Effector CD4-positive, alpha-beta T cell (primary cell): Measurements from ENCODE around the gene STK32A.
"Not testable (repeated sequence)": the region's sequence is repeated elsewhere in the genome, so short reads cannot be mapped to it uniquely, and the experiment has no call there.

Experiments
- DNase-seq: peaks from one replicate; pipeline ENCODE4 v3.0.0-alpha.2; 2020

Gene STK32A

DNA sequence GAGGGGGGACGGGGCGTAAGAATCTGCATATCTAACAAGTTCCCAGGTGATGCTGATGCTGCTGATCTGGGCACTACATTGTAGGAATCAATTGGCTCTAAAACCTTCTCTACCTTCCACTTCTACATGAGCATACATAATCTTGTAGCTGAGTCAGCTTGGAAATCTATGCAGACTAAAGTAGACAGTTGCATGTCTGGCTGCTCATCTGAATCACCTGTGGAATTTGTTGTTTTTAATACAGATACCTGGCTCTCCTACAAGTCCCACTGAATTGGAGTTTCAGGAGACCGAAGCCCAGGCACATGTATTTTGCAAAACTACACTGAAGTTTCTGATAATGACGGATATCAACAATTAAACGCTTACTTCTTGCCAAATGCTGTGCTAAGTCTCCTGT, 113.6 kb downstream of the STK32A start:
- no peak for DNase-seq

GRCh38 chr5:147349241-147349640, 114.4 kb downstream of the STK32A start:
- no peak for DNase-seq

DNA sequence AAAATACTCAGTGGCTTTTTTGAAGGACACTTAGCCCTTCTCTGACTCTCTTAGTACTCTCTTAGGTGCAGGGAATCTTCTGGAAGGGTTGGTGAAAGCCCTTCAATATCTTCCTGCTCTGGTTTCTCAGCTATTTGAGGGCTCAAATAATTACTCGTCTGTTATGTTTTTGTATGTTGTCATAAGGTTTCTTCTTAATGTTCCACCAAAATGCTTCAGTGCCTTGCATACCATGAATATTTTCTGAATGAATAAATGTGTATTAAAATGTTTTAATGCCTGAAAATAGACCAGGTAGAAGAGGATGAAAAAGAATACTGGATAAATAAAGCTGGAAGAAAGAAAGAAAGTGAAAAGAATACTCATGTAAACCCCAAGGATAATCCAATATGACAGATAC, 124.3 kb downstream of the STK32A start:
- no peak for DNase-seq

DNA sequence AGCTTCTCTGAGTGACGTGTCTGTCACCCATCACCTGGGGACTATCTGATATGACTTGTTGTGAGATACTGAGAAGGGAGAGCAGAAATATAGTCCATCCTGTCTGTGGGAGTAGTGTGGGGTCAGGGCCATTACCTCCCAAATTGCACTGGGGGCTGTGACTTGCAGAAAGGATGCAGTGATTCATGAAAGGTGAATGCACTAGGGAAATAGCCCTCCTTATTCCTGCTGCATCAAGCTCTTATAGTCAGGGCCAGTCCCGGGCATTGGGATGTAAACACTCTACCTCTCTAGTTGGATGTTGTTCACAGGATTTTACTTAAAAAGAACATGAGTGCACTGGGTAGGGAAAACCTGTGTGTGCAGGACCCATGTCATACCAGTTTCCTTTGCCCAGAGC, 124.8 kb downstream of the STK32A start:
- DNase-seq = no peak

- DNase-seq = no peak
Measured at GRCh38 chr5:147360816-147361215, 126.0 kb downstream of the STK32A start.

GRCh38 chr5:147361441-147362175, 126.8 kb downstream of the STK32A start:
- DNase-seq = no peak

GRCh38 chr5:147367381-147367780, 132.6 kb downstream of the STK32A start:
- not testable (repeated sequence) for DNase-seq

DNA sequence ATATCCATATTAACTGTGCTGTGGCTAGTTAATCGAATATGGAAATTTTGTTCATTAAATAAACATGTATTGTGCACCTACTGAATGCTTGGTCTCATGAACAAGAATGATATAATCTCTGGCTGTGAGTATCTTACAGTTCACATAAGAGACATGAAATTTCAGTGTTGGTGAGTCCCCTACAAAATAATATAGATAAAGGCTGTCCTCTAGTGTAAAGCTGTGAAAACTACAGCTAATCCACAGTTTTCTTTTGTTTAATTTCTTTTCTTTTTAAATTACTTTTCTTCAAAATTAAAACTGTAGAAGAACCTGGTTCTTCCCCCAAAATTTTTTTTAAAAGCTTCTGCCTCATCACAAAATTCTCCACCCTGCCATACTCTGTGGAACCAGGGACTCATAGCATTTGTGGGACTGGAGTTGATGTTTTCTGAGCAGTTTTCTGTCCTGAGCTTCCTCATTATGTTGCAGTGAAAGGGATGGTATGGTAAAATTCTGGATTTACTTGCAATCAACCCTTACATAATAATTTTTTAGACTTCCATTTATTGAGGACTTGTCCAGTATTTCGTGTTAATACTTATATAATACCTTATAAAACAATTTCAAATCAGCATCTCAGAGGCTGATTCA, 135.0 kb downstream of the STK32A start:
- no peak for DNase-seq

DNA sequence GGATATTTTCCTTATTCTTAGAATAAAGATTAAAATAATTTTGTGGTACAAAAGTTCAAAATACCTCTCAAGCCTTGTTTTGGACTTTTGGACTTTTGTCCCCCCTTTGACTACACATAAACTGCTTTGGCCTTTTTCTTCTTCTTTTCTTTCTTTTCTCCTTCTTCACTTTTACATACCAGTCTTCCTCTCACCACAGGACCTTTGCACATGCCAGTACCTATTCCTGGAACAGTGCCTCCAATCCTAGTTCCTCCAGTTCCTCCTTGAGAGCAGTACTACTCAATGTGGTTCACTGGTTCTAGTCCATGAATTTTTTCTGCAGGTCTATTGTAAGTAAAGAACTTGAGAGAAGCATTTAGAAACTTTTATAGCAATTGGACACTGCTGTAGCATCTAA, 136.5 kb downstream of the STK32A start:
- DNase-seq = no peak

DNA sequence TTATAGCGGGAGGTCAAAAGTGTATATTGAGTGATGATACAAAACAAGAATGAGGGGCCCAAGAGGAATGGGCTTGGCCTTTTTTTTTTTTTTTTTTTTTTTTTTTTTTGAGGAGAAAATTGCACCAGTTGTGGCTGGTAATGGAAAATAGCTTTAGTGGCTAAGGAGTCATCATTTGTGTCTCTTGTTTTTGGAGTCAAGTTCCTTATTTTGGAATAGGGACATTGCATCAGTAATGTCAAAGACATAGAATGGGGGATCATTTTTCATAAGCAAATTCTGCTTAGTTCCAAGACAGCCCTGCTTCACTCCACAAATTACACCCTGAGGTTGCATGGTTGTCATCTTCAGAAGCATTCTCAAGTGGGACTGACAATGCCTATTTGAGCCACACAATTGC, 137.4 kb downstream of the STK32A start:
- DNase-seq = no peak

- no peak for DNase-seq
Measured at GRCh38 chr5:147373328-147373727, 138.5 kb downstream of the STK32A start.

GRCh38 chr5:147375151-147375550, 140.3 kb downstream of the STK32A start:
- DNase-seq = no peak

GRCh38 chr5:147377682-147378081, 142.9 kb downstream of the STK32A start:
- no peak for DNase-seq

- no peak for DNase-seq
Measured at GRCh38 chr5:147381555-147381954, 146.7 kb downstream of the STK32A start.

- no peak for DNase-seq
Measured at GRCh38 chr5:147382776-147383175, 147.9 kb downstream of the STK32A start.

- DNase-seq = no peak
Measured at GRCh38 chr5:147384346-147385193, 149.7 kb downstream of the STK32A start.

DNA sequence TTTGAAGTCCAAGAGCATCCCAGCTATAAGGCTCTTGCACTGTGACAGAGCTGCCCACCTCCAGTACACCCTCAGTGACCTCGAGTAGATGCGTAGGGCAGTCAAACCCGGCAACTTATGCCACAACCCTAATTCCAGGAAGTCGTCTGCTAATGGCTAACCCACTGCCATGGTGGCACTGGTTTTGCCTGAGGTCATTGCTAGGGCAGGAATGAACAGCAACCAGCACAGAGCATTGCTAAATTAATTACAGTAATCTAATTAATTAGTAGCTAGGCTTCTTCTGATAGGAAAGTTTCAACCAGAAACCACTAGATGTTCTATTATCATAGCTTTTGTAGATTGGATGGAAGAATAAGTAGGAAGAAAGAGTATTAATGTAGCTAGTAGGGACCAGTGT, 152.3 kb downstream of the STK32A start:
- DNase-seq = no peak

DNA sequence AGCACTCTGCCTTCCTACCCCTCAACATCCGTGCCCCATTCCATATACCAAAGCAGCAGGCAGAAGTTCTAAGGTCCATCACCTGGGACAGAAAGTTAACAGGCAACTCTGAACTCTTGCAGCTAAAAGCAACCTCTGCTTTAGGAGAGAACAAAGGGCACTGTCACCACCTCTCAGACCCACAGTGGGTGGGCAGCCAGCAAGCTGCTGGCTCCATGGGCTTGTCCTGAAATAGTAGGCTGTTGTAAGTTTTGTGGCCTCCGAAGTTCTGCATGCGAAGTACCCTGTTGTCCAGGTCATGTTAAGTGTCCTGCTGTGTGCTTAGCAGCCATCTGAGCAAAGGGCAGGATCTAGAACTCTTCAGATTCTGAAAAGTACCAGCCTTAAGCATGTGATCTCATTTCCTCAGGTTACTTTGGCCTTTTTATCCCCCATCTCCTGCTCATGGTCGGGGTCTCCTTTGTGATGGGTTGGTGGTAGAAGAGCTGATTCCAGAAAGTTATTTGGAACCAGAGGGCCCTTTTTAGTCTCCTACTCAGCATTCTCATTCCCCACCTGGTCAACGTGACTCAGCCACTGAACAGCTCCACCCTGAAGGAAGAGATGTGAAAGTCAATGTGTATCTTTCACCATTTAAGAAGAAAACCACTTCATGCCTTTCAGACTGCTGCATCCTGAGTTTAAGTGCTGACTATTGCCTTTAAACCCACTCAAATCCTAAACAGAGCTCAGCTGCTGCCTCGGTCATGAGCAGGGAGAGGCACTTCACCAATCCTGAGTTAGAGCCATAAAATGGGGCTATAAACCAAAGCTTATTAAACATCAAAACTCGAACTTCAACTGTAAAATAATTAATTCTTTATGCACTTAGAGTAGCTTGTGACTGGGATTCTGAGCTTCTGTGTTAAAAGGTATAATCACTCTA, 153.6 kb downstream of the STK32A start:
- DNase-seq = no peak

GRCh38 chr5:147390654-147391225, 155.9 kb downstream of the STK32A start:
- DNase-seq = no peak

GRCh38 chr5:147391781-147392180, 157.0 kb downstream of the STK32A start:
- DNase-seq = no peak

GRCh38 chr5:147393874-147394672, 159.2 kb downstream of the STK32A start:
- DNase-seq = no peak
